OCI-LY3 (cell line): Measurements from ENCODE around the gene FAM181A.

ENCODE experiments used
- CTCF ChIP-seq: fragments of 200-600, 300-600 bp; sonication (generic); IDR thresholded peaks from 2 replicates; pipeline ENCODE4 v1.5.1; 2014; ENCODE audit warnings: antibody characterized with exemption, low read length, low read depth
- EZH2phosphoT487 ChIP-seq: fragments of 200-600 bp; shearing (Covaris generic); IDR thresholded peaks from 2 replicates; pipeline ENCODE4 v1.6.1; 2018; ENCODE audit warnings: antibody characterized with exemption, mixed run types, low read depth

- TF ChIP-seq CTCF (no peak), EZH2phosphoT487 (no peak)
Observed at GRCh38 chr14:93914278-93914677, 12.9 kb upstream of the FAM181A start.
